GM20000 (cell line): ENCODE data around the gene DAGLA.

Experiments used
- DNase-seq: peaks from one replicate; pipeline ENCODE4 v3.0.0; 2012; ENCODE audit warnings: low spot score
- CTCF ChIP-seq: IDR thresholded peaks from 2 replicates; pipeline ENCODE4 v1.5.1; 2012; ENCODE audit warnings: mild to moderate bottlenecking, control low read depth; ENCODE audit errors: extremely low read depth, missing control alignments

Gene DAGLA

DNA sequence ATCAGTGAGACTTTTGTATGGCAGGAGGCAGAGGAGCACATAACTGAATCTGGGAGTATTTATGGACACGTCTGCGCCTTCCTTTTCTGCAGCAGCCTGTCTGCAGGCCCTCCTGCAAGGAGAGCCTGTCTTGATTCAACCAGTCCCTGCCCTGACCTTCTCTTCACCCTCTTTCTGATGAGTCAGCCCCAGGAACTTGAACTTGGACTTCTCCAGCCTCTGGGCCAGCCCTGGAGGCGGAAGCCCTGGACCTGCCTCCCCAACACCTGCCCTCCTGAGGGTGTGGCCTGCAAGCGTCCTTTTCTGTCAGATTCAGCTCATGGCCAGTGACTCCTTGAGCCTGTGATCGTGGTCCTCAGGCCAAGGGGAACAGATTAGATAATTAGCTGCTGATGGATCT, 20.0 kb downstream of the DAGLA start:
- TF ChIP-seq CTCF: no peak
- no peak for DNase-seq

- DNase-seq: no peak
Measured at GRCh38 chr11:61700720-61701119, 20.5 kb downstream of the DAGLA start.

GRCh38 chr11:61701242-61701886, 21.2 kb downstream of the DAGLA start:
- TF ChIP-seq CTCF: no peak
- no peak for DNase-seq

More at GRCh38 chr11:61700720-61701119, 20.5 kb downstream of the DAGLA start:
- TF ChIP-seq CTCF: no peak

- no peak for TF ChIP-seq CTCF
- no peak for DNase-seq
Measured at GRCh38 chr11:61702701-61703312, 22.6 kb downstream of the DAGLA start.

GRCh38 chr11:61704838-61705237, 24.6 kb downstream of the DAGLA start:
- no peak for TF ChIP-seq CTCF
- no peak for DNase-seq

DNA sequence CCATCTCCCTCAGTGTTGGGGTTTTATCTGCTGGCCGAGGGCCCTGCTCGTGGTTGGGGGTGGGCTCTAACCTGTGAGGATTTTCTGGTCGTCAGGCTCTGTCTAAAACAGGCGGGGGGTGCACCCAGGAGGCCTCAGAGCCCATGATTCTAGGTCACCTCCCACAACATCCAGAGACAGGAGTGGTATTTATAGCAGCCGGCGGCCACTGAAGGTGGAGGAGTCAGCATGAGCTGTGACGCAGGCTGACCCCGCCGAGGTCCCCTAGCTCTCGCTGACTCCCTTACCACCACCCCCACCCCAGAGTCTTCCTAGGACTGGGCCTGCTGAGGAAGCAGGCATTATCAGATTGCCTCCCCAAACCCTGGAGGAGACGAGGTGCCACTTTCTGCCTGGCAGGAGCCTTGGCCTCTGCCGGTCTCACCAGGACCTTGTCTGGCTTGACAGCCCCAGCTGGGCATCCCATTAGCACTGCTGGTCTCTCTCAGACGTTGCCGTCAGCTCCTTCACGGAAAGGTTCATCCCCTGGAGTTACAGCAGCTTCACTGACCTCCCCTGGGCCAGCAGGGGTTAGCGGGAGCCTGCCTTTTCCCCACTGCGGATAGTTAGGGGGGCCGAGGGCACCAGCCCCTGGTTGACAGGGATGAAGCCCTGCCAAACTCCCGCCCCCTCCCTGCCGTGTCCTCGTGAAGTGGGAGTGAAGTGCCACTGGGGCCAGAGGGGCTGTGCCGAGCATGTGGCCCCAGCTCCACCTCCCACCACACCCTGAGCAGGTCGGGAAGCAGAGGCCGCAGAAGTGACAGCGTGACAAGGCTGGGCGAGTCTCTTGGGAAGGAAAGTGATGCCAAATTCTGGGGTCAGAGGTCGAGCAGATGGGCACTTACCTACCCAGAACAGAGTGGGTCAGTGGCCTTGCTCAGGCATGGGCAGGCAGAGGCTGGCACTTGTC, 26.5 kb downstream of the DAGLA start:
- no peak for TF ChIP-seq CTCF
- no peak for DNase-seq

DNA sequence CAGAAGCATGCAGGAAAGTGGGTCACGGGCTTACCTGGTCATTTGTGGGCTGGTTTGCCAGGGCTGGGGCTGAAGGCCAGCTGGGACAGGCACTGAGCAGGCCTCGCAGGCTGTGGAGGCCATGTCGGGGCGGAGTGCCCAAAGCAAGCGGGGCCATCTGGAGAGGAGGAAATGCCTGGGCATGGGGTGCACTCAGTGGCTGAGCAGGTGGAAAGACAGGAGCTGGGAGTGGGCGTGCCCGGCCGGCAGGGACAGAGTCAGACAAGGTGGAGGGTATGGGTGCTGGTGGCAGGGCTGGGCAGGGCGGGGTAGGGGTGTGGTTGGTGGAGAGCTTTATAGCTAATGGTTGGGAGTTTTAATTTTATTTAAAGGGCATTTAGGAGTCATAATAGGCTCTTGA, 27.4 kb downstream of the DAGLA start:
- TF ChIP-seq CTCF: no peak
- DNase-seq: no peak
